ENCODE results near the gene ABCA5. TPM values are rescaled to one million over a fixed set of nuclear protein-coding genes. Genes with fewer than 3 reads are reported as not detected.
"Not testable (repeated sequence)": the region's sequence is repeated elsewhere in the genome, so short reads cannot be mapped to it uniquely, and the experiment has no call there.

ABCA5 gene
- total RNA-seq, 1 experiment from 2014 or later, result 7.3 TPM

GRCh38 chr17:69213059-69213813 lies 113.7 kb downstream of the ABCA5 start:
- DNase-seq (ENCODE audit: low read depth), result no peak

GRCh38 chr17:69208640-69209039 lies 118.3 kb downstream of the ABCA5 start:
- DNase-seq (ENCODE audit: low read depth), result no peak

DNA sequence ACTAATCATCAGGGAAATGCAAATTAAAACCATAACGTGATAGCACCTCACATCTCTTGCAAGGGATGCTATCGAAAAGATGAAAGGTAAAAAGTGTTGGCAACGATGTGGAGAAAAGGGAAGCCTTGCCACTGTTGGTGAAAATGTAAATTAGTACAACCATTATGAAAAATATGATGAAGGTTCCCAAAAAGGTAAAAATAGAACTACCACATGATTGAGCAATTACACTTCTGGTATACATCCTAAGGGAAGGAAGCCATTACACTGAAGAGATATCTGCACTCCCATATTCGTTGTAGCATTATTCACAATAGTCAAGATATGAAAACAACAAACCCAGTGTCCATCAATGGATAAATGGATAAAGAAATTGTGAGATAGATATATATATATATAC lies 119.8 kb downstream of the ABCA5 start:
- DNase-seq (ENCODE audit: low read depth), result no peak

DNA sequence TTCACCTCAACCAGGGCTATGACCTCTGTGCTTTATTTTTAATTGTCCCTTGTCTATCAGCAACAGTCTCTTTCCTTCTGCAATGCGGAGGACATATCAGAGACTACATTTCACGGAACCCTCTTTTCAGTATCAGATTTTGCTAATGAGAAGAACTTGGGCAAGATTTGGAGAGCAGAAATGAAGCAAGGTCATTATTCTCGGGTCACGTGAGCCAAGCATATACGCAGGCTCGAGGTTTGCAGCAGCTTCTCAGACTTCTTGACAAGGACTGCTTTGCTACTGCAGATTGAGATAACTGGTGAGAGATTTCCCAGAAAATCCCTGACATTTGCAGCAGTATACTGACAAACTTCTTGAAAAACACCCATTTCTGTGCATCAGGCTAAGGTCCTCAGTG lies 128.7 kb downstream of the ABCA5 start:
- DNase-seq (ENCODE audit: low read depth), result no peak

GRCh38 chr17:69196105-69196653 lies 130.8 kb downstream of the ABCA5 start:
- DNase-seq (ENCODE audit: low read depth), result not testable (repeated sequence)

Other genes starting within 250 kb of the ABCA5 start
- gene ABCA6, start 185.2 kb downstream of the ABCA5 start, total RNA-seq (2014; rRNA removed; shearing (Covaris generic)), result 0.10 TPM in 1 of 2 replicates, not detected in the other
- gene ABCA10, start 98.3 kb downstream of the ABCA5 start, total RNA-seq (2014; rRNA removed; shearing (Covaris generic)), result 0.12 TPM in 1 of 2 replicates, not detected in the other
- gene MAP2K6, start 87.6 kb upstream of the ABCA5 start, total RNA-seq (2014; rRNA removed; shearing (Covaris generic)), result 4.5 and 4.7 TPM in 2 replicates

Data from RPMI7951 (cell line).